Stimulated activated naive B cell treated with anti-CD40 and anti-IgM and Interleukin-4, amounts not matched to agents 10 μg/mL and 1 μg/mL and 100 μg/mL, for 72 hours (primary cell): ENCODE results near the gene FBXO47.

ENCODE experiments used
- ATAC-seq, 2 donors: fragments of 150-1000 bp; cut with Tn5 transposase; replicated peaks; 2 replicates each; pipeline ENCODE4 v1.10.0; 2021; ENCODE audit warnings: moderate library complexity in 1 of 2
- DNase-seq: peaks from one replicate; pipeline ENCODE4 v3.0.0; 2021
- H3K27ac Mint-ChIP-seq: one replicate; pipeline ENCODE4 v1.8.0; 2022; ENCODE audit warnings: mild to moderate bottlenecking, mixed read lengths
- H3K27me3 Mint-ChIP-seq, 2 donors: one replicate each; pipeline ENCODE4 v1.8.0; 2022; ENCODE audit warnings: mixed read lengths in 2 of 2
- H3K36me3 Mint-ChIP-seq, 2 donors: one replicate each; pipeline ENCODE4 v1.8.0; 2022; ENCODE audit warnings: mixed read lengths in 2 of 2, mild to moderate bottlenecking in 1 of 2
- H3K4me1 Mint-ChIP-seq, 2 donors: one replicate each; pipeline ENCODE4 v1.8.0; 2022; ENCODE audit warnings: mixed read lengths in 2 of 2, mild to moderate bottlenecking in 1 of 2
- H3K4me3 Mint-ChIP-seq, 2 donors: one replicate each; pipeline ENCODE4 v1.8.0; 2022; ENCODE audit warnings: mild to moderate bottlenecking in 2 of 2, mixed read lengths in 2 of 2, moderate library complexity in 1 of 2
- H3K9me3 Mint-ChIP-seq, 2 donors: one replicate each; pipeline ENCODE4 v1.8.0; 2022; ENCODE audit warnings: mixed read lengths in 2 of 2, mild to moderate bottlenecking in 1 of 2

Gene FBXO47

DNA sequence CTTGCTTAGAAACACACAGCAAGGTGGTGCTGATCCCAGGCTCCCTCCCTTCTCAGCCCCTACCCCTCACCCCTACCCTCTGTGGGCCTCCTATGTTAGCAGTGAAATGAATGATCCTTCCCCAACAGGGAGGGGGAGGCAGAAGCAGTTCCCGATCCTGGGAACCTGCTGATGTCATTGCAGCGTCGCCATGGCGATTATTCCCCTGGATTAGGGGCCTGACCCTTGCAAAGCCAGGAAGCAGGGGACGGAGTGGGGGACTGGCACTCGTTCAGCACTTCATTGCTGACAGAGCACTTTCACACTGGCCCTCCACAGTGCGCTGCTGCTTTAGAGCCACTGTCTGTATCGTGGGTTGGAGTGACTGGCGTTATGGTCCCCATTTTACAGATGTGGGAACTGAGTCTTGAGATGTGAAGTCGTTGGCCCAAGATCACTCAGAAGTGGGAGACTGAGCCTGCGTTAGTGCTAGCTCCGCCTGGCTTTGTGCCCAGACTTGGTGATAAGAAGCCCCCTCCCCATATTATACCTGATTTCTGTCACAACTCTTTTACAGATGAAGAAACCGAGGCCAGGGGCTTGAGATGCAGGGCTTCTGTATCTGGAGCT is 70.8 kb downstream of the FBXO47 start:
- ATAC-seq (no peak), DNase-seq (no peak)
- Mint-ChIP-seq H3K9me3 (no peaks in the 10 kb centered on the region), H3K4me1 (peaks cover 44 to 75% of the 10 kb centered on the region in 2 donors), H3K36me3 (peaks cover 27 to 70% of the 10 kb centered on the region in 2 donors), H3K4me3 (no peak overlapping the region), H3K27me3 (no peaks in the 10 kb centered on the region), H3K27ac (peak overlapping the region; percentile 81)

DNA sequence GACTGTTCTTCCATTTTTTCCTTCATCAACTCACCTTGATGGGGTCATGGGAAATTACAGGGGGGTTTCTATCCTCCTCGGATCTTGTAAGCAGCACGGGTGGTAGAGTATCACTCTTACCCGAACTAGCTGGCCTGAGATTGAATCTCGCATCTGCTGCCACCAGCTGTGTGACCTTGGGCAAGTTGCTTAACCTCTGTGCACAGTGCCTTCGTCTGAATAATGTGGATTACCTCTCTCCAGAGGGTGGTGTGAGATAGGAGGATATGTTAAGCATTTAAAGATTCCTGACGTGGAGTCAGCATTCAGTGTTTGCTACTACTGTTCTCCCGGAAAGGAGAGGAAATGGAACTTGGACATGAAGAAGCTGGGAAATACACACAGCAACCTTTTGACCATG is 72.9 kb downstream of the FBXO47 start:
- Mint-ChIP-seq H3K4me1 (peaks cover 46 to 76% of the 10 kb centered on the region in 2 donors), H3K27ac (peak overlapping the region; percentile 42), H3K9me3 (no peaks in the 10 kb centered on the region), H3K27me3 (no peaks in the 10 kb centered on the region), H3K36me3 (peaks cover 30 to 72% of the 10 kb centered on the region in 2 donors), H3K4me3 (no peak overlapping the region)
- no peak for ATAC-seq
- no peak for DNase-seq

DNA sequence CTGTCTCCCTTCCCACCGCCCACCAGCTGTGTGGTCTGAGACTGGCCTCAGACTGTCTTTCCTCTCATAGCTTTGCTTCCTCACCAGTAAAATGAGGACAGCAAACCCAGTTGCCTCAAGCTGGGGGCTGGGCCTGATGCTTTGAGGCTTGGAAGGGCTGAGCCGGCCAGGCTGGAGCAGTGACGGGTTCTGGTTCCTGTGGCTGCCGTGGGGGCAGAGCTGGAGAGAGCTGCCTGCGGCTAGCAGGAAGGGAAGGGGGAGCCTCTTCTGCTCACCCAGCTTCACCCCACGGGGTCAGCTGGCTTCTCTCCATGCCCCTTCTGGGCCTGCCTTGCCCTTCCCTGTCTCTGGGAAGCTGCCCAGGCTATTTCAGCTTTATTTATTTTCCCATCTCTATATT is 73.6 kb downstream of the FBXO47 start:
- Mint-ChIP-seq H3K9me3 (no peaks in the 10 kb centered on the region), H3K27me3 (no peaks in the 10 kb centered on the region), H3K4me3 (no peak overlapping the region), H3K36me3 (peaks cover 29 to 72% of the 10 kb centered on the region in 2 donors), H3K4me1 (peaks cover 39 to 73% of the 10 kb centered on the region in 2 donors), H3K27ac (peak overlapping the region; percentile 84)
- no peak for DNase-seq
- ATAC-seq = no peak

DNA sequence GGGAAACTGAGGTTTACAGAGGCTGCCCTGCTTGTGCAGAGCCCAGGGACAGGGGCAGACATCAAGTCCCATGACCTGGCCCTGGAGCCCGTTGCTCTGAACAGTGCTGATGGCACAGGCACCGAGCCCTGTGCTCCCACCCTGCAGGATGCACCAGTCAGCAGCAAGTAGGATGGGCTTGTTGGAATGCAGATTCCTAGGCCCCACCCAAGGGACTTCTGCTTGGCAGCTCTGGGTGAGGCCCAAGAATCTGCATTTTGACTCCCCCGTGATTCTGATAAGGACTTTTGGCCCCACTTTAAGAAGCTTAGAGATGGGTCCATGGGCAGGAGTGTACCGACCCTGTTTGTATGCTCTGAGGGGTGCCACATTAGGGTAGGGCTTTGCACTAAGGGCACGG is 74.1 kb downstream of the FBXO47 start:
- DNase-seq = no peak
- no peak for ATAC-seq
- Mint-ChIP-seq H3K4me1 (peaks cover 34 to 71% of the 10 kb centered on the region in 2 donors), H3K36me3 (peaks cover 29 to 70% of the 10 kb centered on the region in 2 donors), H3K4me3 (no peak overlapping the region), H3K27me3 (no peaks in the 10 kb centered on the region), H3K9me3 (no peaks in the 10 kb centered on the region), H3K27ac (no peak overlapping the region)

DNA sequence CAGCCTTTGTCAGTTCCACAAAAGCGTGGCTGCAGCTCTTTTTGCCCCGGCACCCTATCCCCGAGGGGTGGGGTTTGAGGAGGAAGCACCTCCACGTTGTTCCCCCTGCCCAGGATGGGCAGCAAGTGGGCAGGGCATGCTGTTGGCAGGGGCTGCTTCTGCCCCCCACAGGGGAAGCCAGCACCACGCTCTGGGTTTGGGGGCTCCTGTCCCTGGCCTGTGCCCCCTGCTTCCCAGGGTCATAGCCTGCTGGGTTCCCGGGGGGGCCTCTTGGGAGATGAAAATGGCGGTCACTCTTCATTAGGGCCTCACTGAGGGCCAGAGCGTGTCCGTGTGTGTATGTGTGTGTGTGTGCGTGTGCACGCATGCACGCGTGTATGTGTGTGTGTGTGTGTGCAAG is 74.6 kb downstream of the FBXO47 start:
- peaks cover 29 to 68% of the 10 kb centered on the region in 2 donors for H3K36me3 Mint-ChIP-seq
- no peaks in the 10 kb centered on the region for H3K27me3 Mint-ChIP-seq
- no peak for ATAC-seq
- H3K27ac Mint-ChIP-seq = peak overlapping the region; percentile 81
- H3K4me3 Mint-ChIP-seq = no peak overlapping the region
- H3K4me1 Mint-ChIP-seq = peaks cover 29 to 66% of the 10 kb centered on the region in 2 donors
- DNase-seq = no peak
- no peaks in the 10 kb centered on the region for H3K9me3 Mint-ChIP-seq

DNA sequence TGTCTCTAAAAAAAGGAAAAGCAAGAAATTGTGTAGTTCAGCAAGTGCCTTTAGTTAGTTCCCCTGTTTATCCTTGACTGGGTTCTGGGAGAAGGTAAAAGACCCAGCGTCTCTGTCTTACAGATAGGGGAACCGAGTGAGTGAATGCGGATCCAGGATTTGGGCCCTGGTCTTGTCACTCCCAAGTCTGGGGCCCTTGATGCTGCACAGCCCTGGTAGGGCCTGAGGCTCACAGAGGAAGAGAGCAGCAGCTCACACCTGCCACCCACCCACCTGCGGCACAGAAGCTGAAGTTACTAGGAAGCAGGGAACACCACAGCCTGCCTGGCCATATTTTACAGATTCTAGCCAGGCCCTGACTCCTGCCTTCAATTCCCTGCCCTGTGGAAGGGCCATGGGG is 75.1 kb downstream of the FBXO47 start:
- ATAC-seq (peak; percentile 64 to 69), DNase-seq (no peak)
- Mint-ChIP-seq H3K36me3 (peaks cover 29 to 64% of the 10 kb centered on the region in 2 donors), H3K4me1 (peaks cover 27 to 61% of the 10 kb centered on the region in 2 donors), H3K4me3 (peak overlapping the region in 1 of 2 donors; percentile 25), H3K27ac (peak overlapping the region; percentile 79), H3K27me3 (no peaks in the 10 kb centered on the region), H3K9me3 (no peaks in the 10 kb centered on the region)

DNA sequence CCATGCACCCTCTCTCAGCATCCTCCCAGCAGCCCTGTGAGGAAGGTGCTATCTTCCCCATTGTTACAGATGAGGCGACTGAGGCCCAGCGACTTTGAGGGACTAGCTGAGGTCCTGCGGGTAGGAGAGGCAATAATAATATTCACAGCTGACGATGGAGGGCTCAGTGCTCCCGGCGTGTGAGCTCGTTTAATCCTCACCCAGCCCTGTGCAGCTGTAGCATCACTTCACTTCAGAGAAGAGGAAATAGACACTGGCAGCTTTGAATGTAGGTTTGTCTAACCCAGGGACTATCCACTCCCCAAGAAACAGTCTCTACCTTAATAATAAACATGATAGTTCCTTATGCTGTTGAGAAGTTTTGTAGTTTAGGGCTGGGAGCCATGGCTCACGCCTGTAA is 75.8 kb downstream of the FBXO47 start:
- no peaks in the 10 kb centered on the region for H3K9me3 Mint-ChIP-seq
- no peaks in the 10 kb centered on the region for H3K27me3 Mint-ChIP-seq
- no peak overlapping the region for H3K4me3 Mint-ChIP-seq
- DNase-seq (no peak), ATAC-seq (peak; percentile 72 to 78)
- H3K4me1 Mint-ChIP-seq = peaks cover 27 to 60% of the 10 kb centered on the region in 2 donors
- peaks cover 29 to 59% of the 10 kb centered on the region in 2 donors for H3K36me3 Mint-ChIP-seq
- H3K27ac Mint-ChIP-seq = peak overlapping the region; percentile 79

DNA sequence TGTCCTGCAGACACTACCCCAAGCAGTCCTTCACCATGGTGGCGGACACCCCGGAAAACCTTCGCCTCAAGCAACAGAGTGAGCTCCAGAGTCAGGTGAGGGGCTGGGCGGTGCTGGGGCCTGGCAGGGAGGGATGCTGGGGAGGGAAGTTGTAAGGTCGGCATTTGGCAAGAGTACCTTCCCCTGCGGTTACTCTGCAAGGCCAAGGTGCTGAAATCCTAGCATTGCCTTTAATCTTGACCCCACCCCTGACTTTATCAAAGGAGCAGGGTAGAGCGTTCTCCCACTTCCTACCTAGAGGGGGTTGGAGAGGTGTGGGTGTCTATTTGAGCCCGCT is 76.8 kb downstream of the FBXO47 start:
- no peak for ATAC-seq

DNA sequence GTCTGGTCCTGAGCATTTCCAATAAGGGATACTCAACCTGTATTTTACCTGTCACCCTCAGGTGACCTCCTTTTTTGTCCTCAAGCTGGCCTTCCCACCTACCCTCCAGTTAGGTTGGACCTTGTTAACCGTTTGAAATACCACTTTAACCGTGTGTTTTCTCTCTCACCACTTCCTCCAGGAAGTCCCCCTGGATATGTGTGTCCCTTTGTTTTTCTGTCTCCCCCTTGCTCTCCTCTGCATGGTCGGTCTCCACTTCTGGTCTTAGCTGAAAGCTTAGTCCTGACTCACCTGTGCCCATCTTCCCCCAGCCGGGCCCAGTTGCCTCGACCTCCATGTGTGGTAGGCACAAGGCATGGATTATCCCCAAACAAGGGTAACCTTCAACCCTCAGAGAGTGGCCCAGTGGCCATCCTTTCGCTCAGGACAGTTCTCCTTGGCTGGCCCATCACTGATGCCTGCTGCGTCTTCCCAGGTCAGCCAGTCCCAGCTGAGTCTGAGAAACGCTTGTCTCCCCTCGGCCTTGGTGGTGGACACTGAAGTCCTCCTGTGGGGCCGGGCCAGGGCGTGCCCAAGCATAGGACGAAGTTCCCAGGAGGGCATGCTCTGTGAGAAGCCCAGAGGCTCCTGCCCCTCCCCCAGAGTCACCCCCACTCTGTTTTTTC is 77.3 kb downstream of the FBXO47 start:
- ATAC-seq (no peak), DNase-seq (no peak)
- H3K4me3 Mint-ChIP-seq = no peak overlapping the region
- peaks cover 36 to 60% of the 10 kb centered on the region in 2 donors for H3K36me3 Mint-ChIP-seq
- H3K4me1 Mint-ChIP-seq = peaks cover 37 to 70% of the 10 kb centered on the region in 2 donors
- no peaks in the 10 kb centered on the region for H3K27me3 Mint-ChIP-seq
- no peaks in the 10 kb centered on the region for H3K9me3 Mint-ChIP-seq
- peak overlapping the region; percentile 10 for H3K27ac Mint-ChIP-seq

More for the DNA sequence above, 76.8 kb downstream of the FBXO47 start:
- no peak for DNase-seq
- peaks cover 33 to 65% of the 10 kb centered on the region in 2 donors for H3K4me1 Mint-ChIP-seq
- peak overlapping the region; percentile 10 for H3K27ac Mint-ChIP-seq
- H3K27me3 Mint-ChIP-seq = no peaks in the 10 kb centered on the region
- peaks cover 34 to 60% of the 10 kb centered on the region in 2 donors for H3K36me3 Mint-ChIP-seq
- H3K9me3 Mint-ChIP-seq = no peaks in the 10 kb centered on the region
- no peak overlapping the region for H3K4me3 Mint-ChIP-seq

DNA sequence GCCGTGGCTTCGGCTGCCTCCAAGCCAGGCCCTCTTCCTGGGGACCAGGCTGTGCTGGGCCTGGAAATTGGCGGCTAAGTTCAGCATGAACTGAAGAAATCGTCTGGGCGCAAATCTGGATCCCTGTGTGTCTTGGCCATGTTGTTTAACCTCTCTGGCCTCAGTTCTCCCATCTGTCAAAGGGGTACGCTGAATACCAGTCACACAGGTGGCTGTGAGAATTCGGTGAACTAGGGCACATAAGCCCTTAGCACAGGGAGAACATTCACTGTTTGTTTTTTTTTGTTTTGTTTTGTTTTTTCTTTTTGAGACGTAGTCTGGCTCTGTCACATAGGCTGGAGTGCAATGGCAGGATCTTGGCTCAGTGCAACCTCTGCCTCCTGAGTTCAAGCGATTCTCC is 78.4 kb downstream of the FBXO47 start:
- Mint-ChIP-seq H3K27me3 (no peaks in the 10 kb centered on the region), H3K4me3 (no peak overlapping the region), H3K36me3 (peaks cover 37 to 56% of the 10 kb centered on the region in 2 donors), H3K9me3 (no peaks in the 10 kb centered on the region), H3K27ac (peak overlapping the region; percentile 59), H3K4me1 (peaks cover 37 to 67% of the 10 kb centered on the region in 2 donors)
- DNase-seq (no peak), ATAC-seq (no peak)

DNA sequence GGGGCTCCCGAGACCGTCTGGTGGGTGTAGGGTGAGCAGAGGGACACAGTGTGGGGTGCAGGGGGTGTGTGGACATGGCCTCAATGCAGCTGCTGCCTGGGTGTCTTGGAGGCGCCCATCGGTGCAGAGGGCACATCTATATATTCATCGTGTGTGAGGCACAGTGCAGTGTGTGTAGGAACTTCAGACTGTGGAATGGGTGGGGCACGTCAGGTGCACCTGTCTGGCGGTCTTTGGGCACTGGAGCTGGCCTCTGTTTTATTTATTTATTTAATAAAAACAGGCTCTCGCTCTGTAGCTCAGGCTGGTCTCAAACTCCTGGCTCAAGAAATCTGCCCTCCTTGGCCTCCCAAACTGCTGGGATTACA is 80.6 kb downstream of the FBXO47 start:
- peaks cover 41 to 70% of the 10 kb centered on the region in 2 donors for H3K4me1 Mint-ChIP-seq
- no peaks in the 10 kb centered on the region for H3K9me3 Mint-ChIP-seq
- H3K36me3 Mint-ChIP-seq = peaks cover 44 to 62% of the 10 kb centered on the region in 2 donors
- DNase-seq = no peak
- no peak for ATAC-seq
- H3K27ac Mint-ChIP-seq = peak overlapping the region; percentile 68
- no peak overlapping the region for H3K4me3 Mint-ChIP-seq
- H3K27me3 Mint-ChIP-seq = no peaks in the 10 kb centered on the region
